H1 (cell line): ENCODE measurements around the gene RASL10A. TPM values are rescaled to one million over a fixed set of nuclear protein-coding genes. Genes with fewer than 3 reads are reported as not detected.
A peak's percentile ranks its signal among the peaks of the same experiment; 100 is the strongest.

Experiments
- CTCF ChIA-PET: fragments of 300-600 bp; sonication (Branson Sonifier 250); formaldehyde crosslinking; loops from one replicate; lab custom pipeline; 2021; ENCODE audit not compliant: partially characterized antibody; lab: Charles Lee
- POLR2A ChIA-PET: fragments of 300-600 bp; sonication (Branson Sonifier 250); formaldehyde crosslinking; loops from one replicate; lab custom pipeline; 2021; ENCODE audit warnings: inconsistent platforms; ENCODE audit not compliant: partially characterized antibody; lab: Charles Lee
- DNase-seq, 2 experiments: peaks; one replicate each; pipeline versions ENCODE4 v3.0.0 to v3.0.0-alpha.2; 2010 to 2022; ENCODE audit warnings: low spot score in 2 of 2, low read depth in 1 of 2, mixed read lengths in 1 of 2
- FAIRE-seq: peaks from 2 replicates; lab custom pipeline; 2011; peaks lifted over from hg19 to GRCh38; lab: Jason Lieb, UNC
- H2AFZ ChIP-seq: 2 replicates; pipeline ENCODE4 v1.8.1; 2012; ENCODE audit warnings: low read length, inconsistent platforms
- H2AK5ac ChIP-seq: 2 replicates; pipeline ENCODE4 v1.6.1; 2013; ENCODE audit warnings: low read depth, low read length
- H2BK120ac ChIP-seq: replicated peaks from 2 replicates; pipeline ENCODE3; 2013; ENCODE audit warnings: low read depth, low read length, inconsistent platforms
- H2BK12ac ChIP-seq: 2 replicates; pipeline ENCODE4 v1.6.1; 2013; ENCODE audit warnings: low read depth, low read length
- H2BK15ac ChIP-seq: 2 replicates; pipeline ENCODE4 v1.6.1; 2013; ENCODE audit warnings: low read length
- H2BK20ac ChIP-seq: 2 replicates; pipeline ENCODE4 v1.6.1; 2013; ENCODE audit warnings: low read length
- H2BK5ac ChIP-seq: 2 replicates; pipeline ENCODE4 v1.6.1; 2013; ENCODE audit warnings: low read depth, low read length
- H3K14ac ChIP-seq: 2 replicates; pipeline ENCODE4 v1.6.1; 2013; ENCODE audit warnings: inconsistent platforms; ENCODE audit not compliant: insufficient read length
- H3K18ac ChIP-seq: 2 replicates; pipeline ENCODE4 v1.6.1; 2013; ENCODE audit warnings: low read length; ENCODE audit errors: extremely low read depth
- H3K23ac ChIP-seq: 2 replicates; pipeline ENCODE4 v1.6.1; 2013; ENCODE audit warnings: inconsistent platforms; ENCODE audit not compliant: insufficient read length
- H3K23me2 ChIP-seq: 2 replicates; pipeline ENCODE4 v1.6.1; 2013; ENCODE audit warnings: low read depth, low read length
- H3K27ac ChIP-seq: 2 replicates; pipeline ENCODE4 v1.6.1; 2011; ENCODE audit warnings: low read depth, low read length, inconsistent platforms
- H3K27me3 ChIP-seq, 4 experiments: replicated peaks in 1 of 4; 1 replicate in 1 of 4; 2 replicates in 3 of 4; pipeline versions ENCODE4 v1.6.1 to v1.8.1; 2011 to 2013; ENCODE audit warnings: low read length in 3 of 4, mild to moderate bottlenecking in 3 of 4, inconsistent platforms in 2 of 4, mixed read lengths in 2 of 4, moderate library complexity in 1 of 4; ENCODE audit not compliant: control insufficient read depth in 3 of 4, insufficient read depth in 3 of 4; ENCODE audit errors: extremely low read depth in 1 of 4
- H3K36me3 ChIP-seq, 4 experiments: 2 replicates each; pipeline versions ENCODE4 v1.6.1 to v1.8.1; 2011 to 2013; ENCODE audit warnings: mild to moderate bottlenecking in 4 of 4, low read length in 3 of 4, moderate library complexity in 2 of 4, control low read depth in 1 of 4, inconsistent platforms in 1 of 4; ENCODE audit not compliant: insufficient read depth in 4 of 4, control insufficient read depth in 2 of 4
- H3K4ac ChIP-seq: replicated peaks from 2 replicates; pipeline ENCODE3; 2013; ENCODE audit warnings: low read length, low read depth, mixed read lengths, inconsistent platforms; ENCODE audit not compliant: insufficient read length
- H3K4me1 ChIP-seq, 4 experiments: replicated peaks in 1 of 4; 1 replicate in 1 of 4; 2 replicates in 3 of 4; pipeline versions ENCODE4 v1.6.1 to v1.8.1; 2011 to 2013; ENCODE audit warnings: low read length in 3 of 4, inconsistent platforms in 2 of 4, mixed read lengths in 1 of 4; ENCODE audit not compliant: insufficient read depth in 4 of 4, control insufficient read depth in 3 of 4
- H3K4me2 ChIP-seq, 2 experiments: 2 replicates each; pipeline versions ENCODE4 v1.6.1 to v1.8.1; 2011 to 2013; ENCODE audit warnings: low read depth in 2 of 2, low read length in 2 of 2, control low read depth in 1 of 2, inconsistent platforms in 1 of 2, mild to moderate bottlenecking in 1 of 2; ENCODE audit not compliant: insufficient read depth in 1 of 2
- H3K4me3 ChIP-seq, 4 experiments: fragments of 200-600, 300-600 bp in 1 of 4; sonication (generic), shearing (Covaris generic), sonication (Bioruptor Twin) in 1 of 4; 2 replicates each; pipeline versions ENCODE4 v1.5.1 to v1.8.1; 2011 to 2016; ENCODE audit warnings: low read length in 4 of 4, low read depth in 3 of 4, control low read depth in 2 of 4, inconsistent platforms in 2 of 4, mild to moderate bottlenecking in 2 of 4, mixed read lengths in 1 of 4, moderate library complexity in 1 of 4; ENCODE audit not compliant: insufficient read depth in 2 of 4; ENCODE audit errors: extremely low read depth in 1 of 4
- H3K56ac ChIP-seq: replicated peaks from 2 replicates; pipeline ENCODE3; 2013; ENCODE audit warnings: low read depth, mild to moderate bottlenecking, mixed read lengths, low read length, inconsistent platforms; ENCODE audit not compliant: insufficient read length
- H3K79me1 ChIP-seq: 2 replicates; pipeline ENCODE4 v1.6.1; 2013; ENCODE audit warnings: low read depth, low read length, control low read depth
- H3K79me2 ChIP-seq, 2 experiments: 2 replicates each; pipeline versions ENCODE4 v1.6.1 to v1.8.1; 2012 to 2013; ENCODE audit warnings: low read length in 2 of 2, mild to moderate bottlenecking in 2 of 2, inconsistent platforms in 1 of 2; ENCODE audit not compliant: insufficient read depth in 2 of 2, control insufficient read depth in 1 of 2
- H3K9ac ChIP-seq, 4 experiments: replicated peaks in 1 of 4; 1 replicate in 1 of 4; 2 replicates in 3 of 4; pipeline versions ENCODE4 v1.6.1 to v1.8.1; 2011 to 2013; ENCODE audit warnings: low read depth in 3 of 4, low read length in 3 of 4, control low read depth in 2 of 4, mild to moderate bottlenecking in 2 of 4, moderate library complexity in 2 of 4, inconsistent platforms in 1 of 4; ENCODE audit errors: extremely low read depth in 1 of 4
- H3K9me3 ChIP-seq, 2 experiments: 2 replicates each; pipeline versions ENCODE4 v1.6.1 to v1.8.1; 2012 to 2013; ENCODE audit warnings: mild to moderate bottlenecking in 2 of 2, moderate library complexity in 2 of 2, control low read depth in 1 of 2, inconsistent platforms in 1 of 2, low read depth in 1 of 2, low read length in 1 of 2, mixed read lengths in 1 of 2; ENCODE audit not compliant: insufficient read depth in 2 of 2
- H4K20me1 ChIP-seq, 2 experiments: replicated peaks in 1 of 2; 2 replicates each; pipeline versions ENCODE3 to v1.8.1; 2011 to 2013; ENCODE audit warnings: inconsistent platforms in 2 of 2, low read length in 2 of 2, mild to moderate bottlenecking in 1 of 2; ENCODE audit not compliant: insufficient read depth in 2 of 2, control insufficient read depth in 1 of 2
- H4K5ac ChIP-seq: 2 replicates; pipeline ENCODE4 v1.6.1; 2013; ENCODE audit warnings: low read length, low read depth, mixed read lengths, inconsistent platforms; ENCODE audit not compliant: insufficient read length
- H4K8ac ChIP-seq: 2 replicates; pipeline ENCODE4 v1.8.0; 2013; ENCODE audit warnings: mild to moderate bottlenecking, moderate library complexity, low read length, inconsistent platforms; ENCODE audit not compliant: insufficient read depth; ENCODE audit errors: extremely low read depth
- H4K91ac ChIP-seq: replicated peaks from 2 replicates; pipeline ENCODE3; 2013; ENCODE audit warnings: low read length, mixed read lengths, inconsistent platforms; ENCODE audit not compliant: insufficient read length
- JUND ChIP-seq: IDR thresholded peaks from 2 replicates; pipeline ENCODE4 v1.6.1; 2011; ENCODE audit warnings: mild to moderate bottlenecking, improper control_type of control experiment, low read length
- SIN3A ChIP-seq, 2 experiments: IDR thresholded peaks in 1 of 2; conservative IDR thresholded peaks in 1 of 2; 2 replicates each; pipeline ENCODE4 v1.6.1; 2011 to 2012; ENCODE audit warnings: low read length in 2 of 2, improper control_type of control experiment in 1 of 2, low read depth in 1 of 2, mild to moderate bottlenecking in 1 of 2
- SIX5 ChIP-seq: IDR thresholded peaks from 2 replicates; pipeline ENCODE4 v1.6.1; 2011; ENCODE audit warnings: mild to moderate bottlenecking, low read depth, low read length
- WGBS, 2 experiments: shearing (Covaris generic) in 1 of 2; methylation state at CpG; one replicate each; pipeline versions ENCODE4 v1.1.6 to v1.1.7; 2013 to 2015; ENCODE audit warnings: low lambda C conversion rate in 2 of 2, mixed read lengths in 2 of 2, inconsistent platforms in 1 of 2, low coverage in 1 of 2, missing lambda C conversion rate in 1 of 2; ENCODE audit not compliant: insufficient replicate concordance in 2 of 2, insufficient coverage in 1 of 2, insufficient read length in 1 of 2; ENCODE audit errors: extremely low coverage in 1 of 2, missing lambda C conversion rate in 1 of 2; 5-methylcytosine and 5-hydroxymethylcytosine counted together
- polyA plus RNA-seq, 7 experiments: library from polyadenylated mRNA; depleted of rRNA in 3 of 7; stranded (reverse) in 5 of 7; unstranded in 2 of 7; fragments of >200 nt in 5 of 7; fragments of 200-250 nt in 2 of 7; gene quantifications; 1 replicate in 5 of 7; 2 replicates in 1 of 7; 4 replicates in 1 of 7; pipeline versions ENCODE4 v1.2.1 to v1.2.3, GENCODE V29; 2011 to 2013; ENCODE audit warnings: missing spikeins in 2 of 7, mixed read lengths in 2 of 7
- total RNA-seq: library from RNA; stranded (reverse); fragmentation: NEBNext Ultra II Directional; extraction: Animal tissue kit (Norgen Biotek cat#: 25700); gene quantifications from 2 replicates; pipeline ENCODE4 v1.2.1, GENCODE V29; 2021

RASL10A gene
- total and polyA plus RNA-seq, 2 of the 8 experiments (the other 6 are each of a cell fraction or from before 2014, with no cell fraction given), result 1.1 to 1.5 TPM

- no peak overlapping the region for H3K23ac ChIP-seq
- peak overlapping the region; percentile 94 to 100 (median 100) for H3K9ac ChIP-seq
- CTCF ChIA-PET, result interaction anchor here (0.6 to 4.4 kb wide), 5 partner anchors 18 to 155 kb away, joined by 3 to 17 read pairs (median 3); partner anchors contain the start of gene EMID1
- peak overlapping the region; percentile 99 for H3K56ac ChIP-seq
- peaks cover 8% of the 10 kb centered on the region for H3K79me1 ChIP-seq
- peaks cover 18% of the 10 kb centered on the region for H3K23me2 ChIP-seq
- FAIRE-seq (no peak), DNase-seq (no peak)
- peaks cover 23 to 25% of the 10 kb centered on the region in 2 experiments for H4K20me1 ChIP-seq
- no peak overlapping the region for H3K14ac ChIP-seq
- POLR2A ChIA-PET, result interaction anchor here (0.6 to 21.4 kb wide), 19 partner anchors 8 to 499 kb away, joined by 3 to 436 read pairs (median 5); partner anchors contain the start of genes EMID1, GAS2L1 and XBP1
- H3K27ac ChIP-seq, result peak overlapping the region; percentile 100; the same call in 1 of the 2 replicates
- peak overlapping the region; percentile 89 for H3K18ac ChIP-seq
- H3K4ac ChIP-seq, result peak overlapping the region; percentile 11
- peak overlapping the region; percentile 100; the same call in 1 of the 2 replicates for H4K8ac ChIP-seq
- peaks cover 6 to 19% (median 11%) of the 10 kb centered on the region in 4 experiments; a peak in 6 of 7 replicates for H3K4me1 ChIP-seq
- H3K4me3 ChIP-seq, result peak overlapping the region; percentile 80 to 96 (median 95)
- peak overlapping the region; percentile 77 for H4K5ac ChIP-seq
- TF ChIP-seq SIX5 (no peak), JUND (no peak), SIN3A (conservative IDR thresholded peaks at IDR 0.05 in 1 of 2, IDR thresholded peaks at IDR 0.05 in 1 of 2; ENCODE audit: low read depth in 1 of 2, low read length in 2 of 2) (peak in 1 of 2 experiments; percentile 0; a peak in 1 of 4 replicates)
- TF ChIP-seq, all 59 proteins: peak for 1
- peaks cover 7 to 52% (median 16%) of the 10 kb centered on the region in 4 experiments for H3K36me3 ChIP-seq
- peak overlapping the region; percentile 95; the same call in 1 of the 2 replicates for H2AK5ac ChIP-seq
- H3K27me3 ChIP-seq, result no peaks in the 10 kb centered on the region
- peak overlapping the region; percentile 73 to 80 for H3K4me2 ChIP-seq
- peak overlapping the region; percentile 68; the same call in 1 of the 2 replicates for H2BK12ac ChIP-seq
- WGBS, 2 experiments, result 33% methylated on average over 13 of the region's 13 CpGs; no CpG with 5 or more reads in 1 of the 2 experiments
- peaks cover 32 to 55% of the 10 kb centered on the region in 2 experiments for H3K79me2 ChIP-seq
- H2BK120ac ChIP-seq, result no peak overlapping the region
- no peaks in the 10 kb centered on the region for H3K9me3 ChIP-seq
- no peak overlapping the region for H2AFZ ChIP-seq
- H2BK15ac ChIP-seq, result peak overlapping the region; percentile 95
- H2BK5ac ChIP-seq, result peak overlapping the region; percentile 100
- H4K91ac ChIP-seq, result peak overlapping the region; percentile 81
- H2BK20ac ChIP-seq, result no peak overlapping the region
These were observed 48.7 kb downstream of the RASL10A start for GRCh38 chr22:29266564-29267461.
